NCI-H526 (cell line): ENCODE data around the gene SLC7A7.
"Not testable (repeated sequence)": the region's sequence is repeated elsewhere in the genome, so short reads cannot be mapped to it uniquely, and the experiment has no call there.

ENCODE experiments used
- DNase-seq, 2 experiments: peaks; one replicate each; lab custom pipeline; 2025; lab: John Stamatoyannopoulos, UW

The SLC7A7 gene

DNA sequence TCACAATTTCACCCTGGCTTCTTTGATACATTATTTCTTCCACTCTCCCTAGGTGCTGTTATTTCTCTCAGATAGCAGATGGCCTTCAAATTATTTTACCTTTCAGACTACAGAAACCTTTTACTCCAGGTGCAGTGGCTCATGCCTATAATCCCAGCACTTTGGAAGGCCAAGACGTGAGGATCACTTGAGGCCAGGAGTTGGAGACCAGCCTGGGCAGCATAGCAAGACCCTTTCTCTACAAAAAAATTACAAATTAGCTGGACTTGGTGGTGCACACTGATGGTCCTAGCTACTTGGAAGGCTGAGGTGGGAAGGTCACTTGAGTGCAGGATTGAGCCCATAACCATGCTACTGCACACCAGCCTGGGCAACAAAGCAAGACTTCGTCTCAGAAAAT lies 23.1 kb downstream of the SLC7A7 start:
- no peak for DNase-seq

DNA sequence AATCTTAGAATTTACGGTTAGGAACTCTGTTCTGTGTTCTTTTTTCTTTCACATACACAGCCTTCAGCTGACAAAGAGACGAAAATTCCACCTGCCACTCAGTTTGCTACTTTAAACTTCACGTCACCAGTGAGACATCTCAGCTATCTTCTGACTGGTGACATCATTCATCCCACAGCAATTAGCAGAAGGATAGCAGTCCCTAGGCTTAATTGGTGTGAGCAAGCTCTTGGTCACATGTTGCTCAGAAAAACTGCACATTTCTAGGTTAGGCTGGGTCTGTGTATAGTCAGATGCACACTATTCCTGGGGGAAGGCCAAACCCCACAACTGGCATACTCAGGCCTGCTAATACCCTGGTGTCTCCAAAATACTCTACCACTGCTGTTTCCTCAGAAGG lies 23.9 kb downstream of the SLC7A7 start:
- DNase-seq, result no peak

GRCh38 chr14:22786685-22787084 lies 28.6 kb downstream of the SLC7A7 start:
- DNase-seq, result no peak

DNA sequence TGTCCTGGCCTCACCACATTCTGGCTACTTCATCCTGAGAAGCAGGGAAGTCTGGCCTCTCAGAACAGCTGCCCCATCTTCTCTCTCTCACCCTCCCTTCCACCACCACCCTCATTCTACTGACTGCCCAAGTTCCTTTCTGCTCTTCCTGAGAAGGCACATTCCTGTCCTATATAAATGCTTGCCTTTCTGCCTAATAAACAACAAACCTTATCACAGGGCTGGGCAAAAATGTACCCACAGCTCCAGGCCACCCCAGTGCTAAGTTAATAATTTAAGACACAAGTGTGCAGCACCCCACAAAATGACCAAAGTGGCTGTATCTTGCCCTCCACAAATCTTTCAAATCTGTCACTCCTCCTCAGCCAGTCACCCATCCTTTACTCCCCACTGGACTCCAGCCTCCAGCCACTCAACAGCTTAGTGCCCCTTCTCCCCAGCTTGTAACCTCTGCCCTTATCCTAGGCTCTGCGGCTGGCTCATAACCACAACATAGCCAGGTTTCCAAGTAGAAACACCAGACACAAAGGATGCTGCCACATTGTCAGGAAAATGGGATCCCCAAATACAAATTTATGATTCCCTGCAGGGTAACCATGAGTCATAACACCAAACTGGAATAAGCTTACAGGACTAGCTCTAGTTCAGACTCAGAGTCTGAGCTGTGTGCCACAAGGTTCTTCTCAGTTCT lies 33.8 kb downstream of the SLC7A7 start:
- DNase-seq, result no peak

DNA sequence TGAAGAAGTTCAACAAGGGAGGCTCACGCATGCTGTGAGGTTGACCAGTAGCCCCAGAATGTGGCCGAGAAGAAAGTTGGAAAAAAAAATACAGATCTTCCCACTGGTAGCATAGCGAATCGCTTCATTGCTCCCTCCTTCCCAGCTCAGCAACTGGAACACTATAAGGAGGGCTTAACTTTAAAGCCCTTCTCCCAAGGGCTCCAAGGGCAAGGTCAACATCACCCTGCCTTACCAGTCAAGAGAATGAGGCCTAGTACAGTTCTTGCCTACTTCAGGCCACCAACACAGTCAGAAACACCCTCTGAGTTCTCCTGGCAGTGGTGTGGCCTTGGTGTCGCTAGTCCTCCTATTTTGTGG lies 34.3 kb downstream of the SLC7A7 start:
- DNase-seq, result no peak

GRCh38 chr14:22780105-22780679 lies 35.0 kb downstream of the SLC7A7 start:
- no peak for DNase-seq

DNA sequence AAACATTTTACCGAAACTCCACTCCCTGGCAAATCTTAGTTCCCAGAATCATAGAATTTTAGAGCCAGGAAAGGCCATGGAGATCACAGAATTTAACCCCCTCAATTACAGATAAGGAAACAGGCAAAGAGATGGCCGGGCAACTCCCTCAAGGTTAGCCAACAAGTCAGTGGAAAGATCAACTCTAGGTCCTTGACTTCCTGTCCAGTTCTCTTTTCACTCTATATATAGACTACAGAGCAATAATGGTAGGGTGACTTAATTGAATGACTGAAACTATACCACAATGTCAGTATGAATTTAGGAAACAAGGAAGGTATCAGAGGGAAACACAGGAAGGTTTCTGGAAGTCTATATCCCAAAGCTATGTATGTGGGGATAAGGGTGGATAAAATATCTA lies 37.2 kb downstream of the SLC7A7 start:
- DNase-seq, result no peak

DNA sequence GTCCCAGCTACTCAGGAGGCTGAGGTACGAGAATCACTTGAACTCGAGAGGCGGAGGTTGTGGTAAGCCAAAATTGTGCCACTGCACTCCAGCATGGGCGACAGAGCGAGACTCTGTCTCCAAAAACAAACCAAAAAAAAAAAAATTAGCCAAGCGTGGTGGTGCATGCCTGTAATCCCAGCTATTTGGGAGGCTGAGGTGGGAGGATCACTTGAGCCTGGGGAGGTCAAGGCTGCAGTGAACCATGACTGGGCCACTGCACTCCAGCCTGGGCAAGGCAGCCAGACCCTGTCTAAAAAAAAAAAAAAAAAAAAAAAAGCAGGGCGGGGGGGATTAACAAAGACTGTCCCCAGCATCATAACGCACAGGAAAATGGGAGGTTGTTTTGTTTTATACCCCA lies 38.4 kb downstream of the SLC7A7 start:
- DNase-seq, result not testable (repeated sequence)

GRCh38 chr14:22776215-22776614 lies 39.0 kb downstream of the SLC7A7 start:
- no peak for DNase-seq

DNA sequence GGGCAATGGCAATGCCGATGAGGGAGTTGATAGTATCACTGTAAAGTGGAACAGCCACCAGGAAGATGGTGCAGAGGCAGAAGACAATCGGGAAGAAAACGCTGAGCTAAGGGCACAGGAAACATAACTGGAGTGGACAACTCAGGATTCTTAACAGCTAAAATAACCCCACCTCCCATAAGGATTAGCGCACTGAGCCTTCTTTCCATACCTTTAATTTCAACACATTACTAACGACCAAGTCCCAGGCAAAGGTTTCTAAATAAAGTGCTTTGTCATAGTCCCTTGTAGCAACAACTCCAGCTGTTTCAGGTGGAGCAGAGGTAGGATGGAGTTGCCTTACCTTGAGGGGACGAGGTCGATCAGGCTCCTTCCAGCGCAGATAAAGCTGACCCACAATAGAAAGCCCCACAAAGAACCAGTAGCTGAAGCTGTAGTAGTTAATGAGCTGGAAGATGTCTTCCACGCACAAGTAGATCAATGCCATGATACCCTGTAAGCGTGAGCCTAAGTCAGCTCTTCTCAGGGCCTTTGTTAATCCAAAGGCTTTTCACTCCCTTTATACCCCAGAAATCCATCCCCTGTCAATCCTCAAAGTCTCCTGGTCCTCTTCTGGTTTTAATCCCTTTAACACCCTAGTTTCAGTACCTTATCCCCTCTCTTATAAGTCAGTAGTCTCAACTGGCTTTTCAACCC lies 41.1 kb downstream of the SLC7A7 start:
- DNase-seq, result no peak

- no peak for DNase-seq
These were observed 41.8 kb downstream of the SLC7A7 start for GRCh38 chr14:22773162-22774010.

- no peak for DNase-seq
These were observed 42.5 kb downstream of the SLC7A7 start for GRCh38 chr14:22772725-22773124.

DNA sequence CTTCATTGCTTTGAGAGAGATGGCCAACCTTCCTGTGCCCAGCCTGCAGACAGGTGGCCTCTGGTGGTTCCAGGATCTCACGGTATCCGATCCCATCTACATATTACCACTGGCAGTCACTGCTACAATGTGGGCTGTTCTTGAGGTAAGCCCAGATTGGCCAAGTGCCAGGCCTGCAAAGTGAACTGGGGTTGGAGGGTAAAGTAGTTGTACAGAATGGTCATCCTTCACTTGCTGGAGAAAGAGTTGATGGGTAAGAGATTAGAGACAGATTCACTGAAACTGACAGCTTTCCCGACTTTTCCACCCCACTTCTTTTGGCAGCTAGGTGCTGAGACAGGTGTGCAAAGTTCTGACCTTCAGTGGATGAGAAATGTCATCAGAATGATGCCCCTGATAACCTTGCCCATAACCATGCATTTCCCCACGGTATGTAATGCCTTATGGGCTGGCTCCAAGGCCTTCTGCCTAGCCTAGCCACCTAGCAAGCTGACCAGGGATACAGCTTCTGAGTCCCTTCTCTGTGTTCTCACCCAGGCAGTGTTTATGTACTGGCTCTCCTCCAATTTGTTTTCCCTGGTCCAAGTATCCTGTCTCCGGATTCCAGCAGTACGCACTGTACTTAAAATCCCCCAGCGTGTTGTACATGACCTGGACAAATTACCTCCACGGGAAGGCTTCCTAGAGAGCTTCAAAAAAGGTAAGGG lies 44.6 kb downstream of the SLC7A7 start:
- no peak for DNase-seq

DNA sequence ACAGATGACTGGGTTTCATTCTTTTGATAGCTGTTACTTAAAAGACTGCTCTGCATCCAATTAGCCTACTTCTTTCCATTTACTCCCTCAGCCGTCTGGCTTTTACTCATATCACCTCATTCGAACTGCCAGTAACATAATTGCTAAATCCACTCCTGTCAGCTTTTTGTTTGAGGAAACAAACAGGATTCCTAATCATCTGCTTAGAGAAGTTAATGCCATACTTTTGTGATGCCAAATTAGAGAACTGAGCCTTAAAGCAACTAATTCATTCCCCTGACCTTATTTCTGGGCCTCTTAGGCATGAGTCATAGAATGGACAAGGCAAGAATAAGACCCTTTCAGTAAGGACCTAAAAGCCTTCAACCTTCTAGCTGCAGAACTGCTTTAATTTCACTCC lies 45.9 kb downstream of the SLC7A7 start:
- no peak for DNase-seq

DNA sequence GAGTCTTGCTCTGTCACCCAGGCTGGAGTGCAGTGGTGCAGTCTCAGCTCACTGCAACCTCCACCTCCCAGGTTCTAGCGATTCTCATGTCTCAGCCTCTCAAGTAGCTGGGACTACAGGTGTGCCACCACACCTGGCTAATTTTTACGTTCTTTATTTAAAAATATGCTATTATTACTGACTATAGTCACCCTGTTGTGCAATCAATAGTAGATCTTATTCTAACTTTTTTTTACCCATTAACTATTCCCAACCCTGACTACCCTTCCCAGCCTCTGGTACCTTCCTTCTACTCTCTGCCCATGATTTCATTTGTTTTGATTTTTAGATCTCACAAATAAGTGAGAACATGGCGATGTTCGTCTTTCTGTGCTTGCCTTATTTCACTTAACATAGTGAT lies 46.3 kb downstream of the SLC7A7 start:
- DNase-seq, result no peak

DNA sequence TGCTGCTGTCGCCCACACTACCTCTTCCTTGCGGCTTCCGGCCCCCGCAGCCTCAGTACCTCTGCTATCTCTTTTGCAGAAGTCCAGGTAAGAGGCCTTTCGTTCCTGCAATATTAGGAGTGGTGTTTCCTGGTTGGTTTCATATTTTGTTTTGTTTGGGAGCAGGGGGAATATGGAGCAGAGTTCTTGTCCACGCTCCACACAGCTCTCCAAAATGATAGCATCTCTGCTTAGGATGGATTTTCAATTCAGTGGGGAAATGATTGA lies 48.0 kb downstream of the SLC7A7 start:
- no peak for DNase-seq

- DNase-seq, result peak; percentile 92 to 97
These were observed 48.5 kb downstream of the SLC7A7 start, which contains the start of gene OXA1L for GRCh38 chr14:22766457-22767322. Gene OXA1L (plus strand): TSS chr14:22766688. CDS start chr14:22766702, 14 bp downstream.

GRCh38 chr14:22764382-22764781 lies 50.9 kb downstream of the SLC7A7 start:
- DNase-seq, result no peak

DNA sequence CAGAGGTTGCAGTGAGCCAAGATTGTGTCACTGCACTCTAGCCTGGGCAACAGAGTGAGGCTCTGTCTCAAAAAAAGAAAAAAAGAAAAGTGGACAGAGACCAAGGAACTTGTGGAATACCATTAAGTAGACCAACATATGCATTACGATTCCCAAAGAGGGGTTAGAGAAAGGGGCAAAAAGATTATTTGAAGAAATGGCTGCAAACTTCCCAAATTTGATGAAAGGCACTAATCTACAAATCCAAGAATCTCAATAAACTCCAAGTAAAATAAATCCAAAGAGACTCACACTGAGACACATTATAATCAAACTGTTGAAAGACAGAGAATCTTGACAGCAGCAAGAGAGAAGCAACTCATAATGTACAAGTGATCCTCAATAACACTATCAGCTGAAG lies 53.5 kb downstream of the SLC7A7 start:
- no peak for DNase-seq

DNA sequence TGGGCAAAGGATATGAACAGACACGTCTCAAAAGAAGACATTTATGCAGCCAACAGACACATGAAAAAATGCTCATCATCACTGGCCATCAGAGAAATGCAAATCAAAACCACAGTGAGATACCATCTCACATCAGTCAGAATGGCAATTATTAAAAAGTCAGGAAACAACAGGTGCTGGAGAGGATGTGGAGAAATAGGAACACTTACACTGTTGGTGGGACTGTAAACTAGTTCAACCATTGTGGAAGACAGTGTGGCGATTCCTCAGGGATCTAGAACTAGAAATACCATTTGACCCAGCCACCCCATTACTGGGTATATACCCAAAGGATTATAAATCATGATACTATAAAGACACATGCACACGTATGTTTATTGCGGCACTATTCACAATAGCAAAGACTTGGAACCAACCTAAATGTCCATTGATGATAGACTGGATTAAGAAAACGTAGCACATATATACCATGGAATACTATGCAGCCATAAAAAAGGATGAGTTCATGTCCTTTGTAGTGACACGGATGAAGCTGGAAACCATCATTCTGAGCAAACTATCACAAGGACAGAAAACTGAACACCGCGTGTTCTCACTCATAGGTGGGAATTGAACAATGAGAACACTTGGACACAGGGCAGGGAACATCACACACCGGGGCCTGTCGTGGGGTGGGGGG lies 57.1 kb downstream of the SLC7A7 start:
- not testable (repeated sequence) for DNase-seq

DNA sequence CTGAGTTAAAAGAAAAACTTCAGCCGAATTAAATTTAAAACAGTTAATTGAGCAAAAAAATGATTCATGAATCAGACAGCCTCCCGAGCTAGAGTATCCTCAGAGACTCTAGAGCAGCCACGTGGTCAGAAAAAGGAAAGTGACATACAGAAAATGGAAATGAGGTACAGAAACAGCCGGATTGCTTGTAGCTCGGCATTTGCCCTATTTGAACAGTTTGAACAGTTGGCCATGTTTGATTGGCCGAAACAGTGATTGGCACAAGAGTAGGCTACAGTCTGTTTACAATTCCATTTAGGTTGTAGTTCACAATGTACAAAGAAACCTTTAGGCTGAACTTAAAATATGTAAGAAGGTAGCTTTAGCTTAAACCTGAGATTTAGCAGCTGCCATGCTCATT lies 61.6 kb downstream of the SLC7A7 start:
- no peak for DNase-seq
